ENCODE data around the gene BTBD16.

Gene BTBD16

DNA sequence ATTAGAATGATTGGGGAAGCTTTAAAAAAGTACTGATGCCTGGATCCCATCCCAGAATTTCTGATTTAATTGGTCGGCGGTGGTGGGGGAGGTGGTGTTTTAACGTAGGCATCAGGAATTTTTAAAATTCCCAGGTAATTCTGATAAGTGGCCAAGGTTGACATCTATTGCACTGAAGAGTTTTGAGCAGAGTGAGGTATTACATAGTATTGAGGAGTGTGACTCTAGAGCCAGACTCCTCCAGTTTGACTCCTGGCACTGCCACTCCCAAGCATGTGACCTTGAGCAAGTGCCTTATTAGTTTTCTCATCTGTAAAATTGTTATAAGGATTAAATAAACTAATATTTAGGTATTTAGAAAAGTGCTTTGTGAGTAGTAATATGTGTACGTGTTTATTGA, 109.6 kb downstream of the BTBD16 start:
- H3K4me3 ChIP-seq (ENCODE audit: low read length in 2 of 2), result no peak overlapping the region
- no peak overlapping the region for H4K91ac ChIP-seq (ENCODE audit: low read depth, low read length, poor library complexity)
- H4K8ac ChIP-seq (ENCODE audit: low read depth, low read length), result no peak overlapping the region
- no peaks in the 10 kb centered on the region for H3K79me1 ChIP-seq (ENCODE audit: low read depth, low read length)
- 100% methylated on average over 1 of the region's 4 CpGs; no CpG with 5 or more reads in 1 of the 2 donors for WGBS, 2 donors (ENCODE audit: extremely low coverage in 2 of 2, insufficient read length in 2 of 2, insufficient replicate concordance in 1 of 2)
- H3K9me3 ChIP-seq (replicated peaks in 1 of 2; ENCODE audit: control insufficient read depth in 2 of 2, insufficient read depth in 1 of 2, low read depth in 1 of 2, low read length in 2 of 2), result peaks cover 0 to 5% of the 10 kb centered on the region in 2 donors
- H3K18ac ChIP-seq (ENCODE audit: low read length), result no peak overlapping the region
- no peak overlapping the region for H3K27ac ChIP-seq (replicated peaks; ENCODE audit: low read length)
- no peaks in the 10 kb centered on the region for H3K27me3 ChIP-seq (ENCODE audit: control insufficient read depth in 3 of 3, insufficient read depth in 3 of 3, low read depth in 1 of 3, low read length in 3 of 3)
- DNase-seq (ENCODE audit: low spot score), result no peak
- H2BK5ac ChIP-seq (ENCODE audit: low read length), result no peak overlapping the region
- H3K4me2 ChIP-seq (ENCODE audit: insufficient read depth, low read length, poor library complexity, severe bottlenecking), result no peak overlapping the region
- H2BK120ac ChIP-seq (ENCODE audit: low read depth, low read length), result no peak overlapping the region
- H2BK12ac ChIP-seq (ENCODE audit: low read length), result no peak overlapping the region
- H3K4ac ChIP-seq (ENCODE audit: low read length), result no peak overlapping the region
- no peak overlapping the region for H2BK15ac ChIP-seq (ENCODE audit: low read length)
- H3K23ac ChIP-seq (ENCODE audit: low read depth, low read length, poor library complexity), result no peak overlapping the region
- H2AK5ac ChIP-seq (ENCODE audit: low read depth, low read length), result no peak overlapping the region
- H3K4me1 ChIP-seq (ENCODE audit: control insufficient read depth in 2 of 2, insufficient read depth in 1 of 2, low read depth in 1 of 2, low read length in 2 of 2), result no peaks in the 10 kb centered on the region
- no peak overlapping the region for H2AFZ ChIP-seq (ENCODE audit: low read length)
- H3K9ac ChIP-seq (ENCODE audit: low read depth, low read length, poor library complexity), result no peak overlapping the region
- H3K14ac ChIP-seq (ENCODE audit: low read length), result no peak overlapping the region
- H3K36me3 ChIP-seq (replicated peaks in 1 of 2; ENCODE audit: control insufficient read depth in 2 of 2, insufficient read depth in 2 of 2, low read length in 2 of 2), result no peaks in the 10 kb centered on the region

GRCh38 chr10:122381680-122382079, 110.6 kb downstream of the BTBD16 start:
- Histone ChIP-seq H4K8ac (ENCODE audit: low read depth, low read length) (no peak overlapping the region), H3K36me3 (replicated peaks in 1 of 2; ENCODE audit: control insufficient read depth in 2 of 2, insufficient read depth in 2 of 2, low read length in 2 of 2) (no peaks in the 10 kb centered on the region), H2AFZ (ENCODE audit: low read length) (no peak overlapping the region), H3K18ac (ENCODE audit: low read length) (no peak overlapping the region), H3K23ac (ENCODE audit: low read depth, low read length, poor library complexity) (no peak overlapping the region), H2BK12ac (ENCODE audit: low read length) (no peak overlapping the region), H3K4me1 (ENCODE audit: control insufficient read depth in 2 of 2, insufficient read depth in 1 of 2, low read depth in 1 of 2, low read length in 2 of 2) (no peaks in the 10 kb centered on the region), H3K4ac (ENCODE audit: low read length) (no peak overlapping the region), H2BK15ac (ENCODE audit: low read length) (no peak overlapping the region), H2BK120ac (ENCODE audit: low read depth, low read length) (no peak overlapping the region), H3K4me2 (ENCODE audit: insufficient read depth, low read length, poor library complexity, severe bottlenecking) (no peak overlapping the region), H3K4me3 (ENCODE audit: low read length in 2 of 2) (no peak overlapping the region), H3K9ac (ENCODE audit: low read depth, low read length, poor library complexity) (no peak overlapping the region), H4K91ac (ENCODE audit: low read depth, low read length, poor library complexity) (no peak overlapping the region), H2AK5ac (ENCODE audit: low read depth, low read length) (no peak overlapping the region), H3K27ac (replicated peaks; ENCODE audit: low read length) (no peak overlapping the region), H3K9me3 (replicated peaks in 1 of 2; ENCODE audit: control insufficient read depth in 2 of 2, insufficient read depth in 1 of 2, low read depth in 1 of 2, low read length in 2 of 2) (peaks cover 0 to 5% of the 10 kb centered on the region in 2 donors), H3K79me1 (ENCODE audit: low read depth, low read length) (no peaks in the 10 kb centered on the region), H3K14ac (ENCODE audit: low read length) (no peak overlapping the region), H2BK5ac (ENCODE audit: low read length) (no peak overlapping the region), H3K27me3 (ENCODE audit: control insufficient read depth in 3 of 3, insufficient read depth in 3 of 3, low read depth in 1 of 3, low read length in 3 of 3) (no peaks in the 10 kb centered on the region)
- WGBS, 2 donors (ENCODE audit: extremely low coverage in 2 of 2, insufficient read length in 2 of 2, insufficient replicate concordance in 1 of 2), result no CpG with 5 or more reads among the region's 2 CpGs
- no peak for DNase-seq (ENCODE audit: low spot score)

DNA sequence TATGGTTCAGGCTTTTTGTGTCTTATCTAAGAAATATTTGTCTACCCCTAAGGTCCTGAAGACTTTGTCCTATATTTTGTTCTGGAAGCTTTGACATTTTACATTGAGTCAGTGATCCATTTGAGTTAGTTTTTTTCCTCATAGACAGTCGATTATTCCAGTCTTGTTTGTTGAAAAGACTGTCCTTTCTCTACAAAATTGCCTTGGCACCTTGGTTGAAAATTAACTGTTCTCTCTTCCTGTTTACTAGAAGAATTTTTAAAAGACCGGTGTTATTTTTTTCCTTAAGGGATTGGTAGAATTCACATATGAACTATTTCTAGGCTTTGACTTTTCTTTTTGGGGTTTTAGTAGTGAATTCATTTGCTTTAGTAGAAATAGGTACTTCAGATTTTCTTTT, 115.4 kb downstream of the BTBD16 start:
- Histone ChIP-seq H3K4me2 (ENCODE audit: insufficient read depth, low read length, poor library complexity, severe bottlenecking) (no peak overlapping the region), H2BK12ac (ENCODE audit: low read length) (no peak overlapping the region), H3K36me3 (replicated peaks in 1 of 2; ENCODE audit: control insufficient read depth in 2 of 2, insufficient read depth in 2 of 2, low read length in 2 of 2) (peaks cover 2 to 5% of the 10 kb centered on the region in 2 donors), H3K27me3 (ENCODE audit: control insufficient read depth in 3 of 3, insufficient read depth in 3 of 3, low read depth in 1 of 3, low read length in 3 of 3) (no peaks in the 10 kb centered on the region), H3K23ac (ENCODE audit: low read depth, low read length, poor library complexity) (no peak overlapping the region), H2BK120ac (ENCODE audit: low read depth, low read length) (no peak overlapping the region), H3K79me1 (ENCODE audit: low read depth, low read length) (no peaks in the 10 kb centered on the region), H3K4me1 (ENCODE audit: control insufficient read depth in 2 of 2, insufficient read depth in 1 of 2, low read depth in 1 of 2, low read length in 2 of 2) (no peaks in the 10 kb centered on the region), H3K4ac (ENCODE audit: low read length) (no peak overlapping the region), H3K27ac (replicated peaks; ENCODE audit: low read length) (no peak overlapping the region), H3K14ac (ENCODE audit: low read length) (no peak overlapping the region), H3K9ac (ENCODE audit: low read depth, low read length, poor library complexity) (no peak overlapping the region), H3K18ac (ENCODE audit: low read length) (no peak overlapping the region), H2BK5ac (ENCODE audit: low read length) (no peak overlapping the region), H4K91ac (ENCODE audit: low read depth, low read length, poor library complexity) (no peak overlapping the region), H3K4me3 (ENCODE audit: low read length in 2 of 2) (no peak overlapping the region), H2AK5ac (ENCODE audit: low read depth, low read length) (no peak overlapping the region), H4K8ac (ENCODE audit: low read depth, low read length) (no peak overlapping the region), H2AFZ (ENCODE audit: low read length) (no peak overlapping the region), H3K9me3 (replicated peaks in 1 of 2; ENCODE audit: control insufficient read depth in 2 of 2, insufficient read depth in 1 of 2, low read depth in 1 of 2, low read length in 2 of 2) (peaks cover 0 to 6% of the 10 kb centered on the region in 2 donors), H2BK15ac (ENCODE audit: low read length) (no peak overlapping the region)
- no peak for DNase-seq (ENCODE audit: low spot score)
- no CpG with 5 or more reads among the region's 2 CpGs for WGBS, 2 donors (ENCODE audit: extremely low coverage in 2 of 2, insufficient read length in 2 of 2, insufficient replicate concordance in 1 of 2)

GRCh38 chr10:122387572-122387971, 116.5 kb downstream of the BTBD16 start:
- Histone ChIP-seq H3K27ac (replicated peaks; ENCODE audit: low read length) (no peak overlapping the region), H2BK5ac (ENCODE audit: low read length) (no peak overlapping the region), H3K4me3 (ENCODE audit: low read length in 2 of 2) (peak overlapping the region in 1 of 2 donors; percentile 54), H3K14ac (ENCODE audit: low read length) (no peak overlapping the region), H2AK5ac (ENCODE audit: low read depth, low read length) (no peak overlapping the region), H2BK15ac (ENCODE audit: low read length) (no peak overlapping the region), H3K18ac (ENCODE audit: low read length) (no peak overlapping the region), H2BK12ac (ENCODE audit: low read length) (no peak overlapping the region), H3K23ac (ENCODE audit: low read depth, low read length, poor library complexity) (no peak overlapping the region), H2BK120ac (ENCODE audit: low read depth, low read length) (no peak overlapping the region), H3K79me1 (ENCODE audit: low read depth, low read length) (no peaks in the 10 kb centered on the region), H4K8ac (ENCODE audit: low read depth, low read length) (no peak overlapping the region), H3K4me2 (ENCODE audit: insufficient read depth, low read length, poor library complexity, severe bottlenecking) (no peak overlapping the region), H3K9ac (ENCODE audit: low read depth, low read length, poor library complexity) (no peak overlapping the region), H3K9me3 (replicated peaks in 1 of 2; ENCODE audit: control insufficient read depth in 2 of 2, insufficient read depth in 1 of 2, low read depth in 1 of 2, low read length in 2 of 2) (peaks cover 0 to 6% of the 10 kb centered on the region in 2 donors), H2AFZ (ENCODE audit: low read length) (no peak overlapping the region), H3K27me3 (ENCODE audit: control insufficient read depth in 3 of 3, insufficient read depth in 3 of 3, low read depth in 1 of 3, low read length in 3 of 3) (no peaks in the 10 kb centered on the region), H3K4me1 (ENCODE audit: control insufficient read depth in 2 of 2, insufficient read depth in 1 of 2, low read depth in 1 of 2, low read length in 2 of 2) (no peaks in the 10 kb centered on the region), H3K4ac (ENCODE audit: low read length) (no peak overlapping the region), H4K91ac (ENCODE audit: low read depth, low read length, poor library complexity) (no peak overlapping the region), H3K36me3 (replicated peaks in 1 of 2; ENCODE audit: control insufficient read depth in 2 of 2, insufficient read depth in 2 of 2, low read length in 2 of 2) (peaks cover 2 to 5% of the 10 kb centered on the region in 2 donors)
- WGBS, 2 donors (ENCODE audit: extremely low coverage in 2 of 2, insufficient read length in 2 of 2, insufficient replicate concordance in 1 of 2), result no CpG with 5 or more reads among the region's 2 CpGs
- no peak for DNase-seq (ENCODE audit: low spot score)

Data from neuronal stem cell (in vitro differentiated cells).